ENCODE data around the gene SNX32.

SNX32 gene

GRCh38 chr11:65816696-65817095 lies 17.1 kb upstream of the SNX32 start:
- 0 out of 2 replicates have a peak, but pooled peaks cover 8% of the 10 kb centered on the region for H3K4me1 ChIP-seq (ENCODE audit: low read length)
- H3K4me2 ChIP-seq (ENCODE audit: low read depth, low read length): no peak overlapping the region
- H3K9ac ChIP-seq (ENCODE audit: low read length): no peak overlapping the region
- no peaks in the 10 kb centered on the region for H3K27me3 ChIP-seq (replicated peaks; ENCODE audit: insufficient read depth, low read length)
- no peaks in the 10 kb centered on the region for H3K9me3 ChIP-seq (replicated peaks; ENCODE audit: insufficient read depth, low read length)
- H2AFZ ChIP-seq (ENCODE audit: low read length): no peak overlapping the region
- no peak overlapping the region for H3K27ac ChIP-seq (ENCODE audit: low read length)
- no peak for TF ChIP-seq CTCF (IDR thresholded peaks at IDR 0.05; ENCODE audit: low read length)
- TF ChIP-seq EZH2phosphoT487 (IDR thresholded peaks at IDR 0.05; ENCODE audit: low read length): no peak
- TF ChIP-seq EZH2 (optimal IDR thresholded peaks at IDR 0.05; ENCODE audit: low read depth, low read length): no peak
- H3K4me3 ChIP-seq (ENCODE audit: low read length): no peak overlapping the region
- DNase-seq: no peak
- peaks cover 4% of the 10 kb centered on the region for H3F3A ChIP-seq (ENCODE audit: insufficient read depth, low read length)
- no peaks in the 10 kb centered on the region for H3K9me2 ChIP-seq (replicated peaks; ENCODE audit: insufficient read depth, low read length)
- no peaks in the 10 kb centered on the region for H4K20me1 ChIP-seq (ENCODE audit: insufficient read depth, low read length)
- no peaks in the 10 kb centered on the region for H3K36me3 ChIP-seq (replicated peaks; ENCODE audit: insufficient read depth, low read length)
- no peaks in the 10 kb centered on the region for H3K79me2 ChIP-seq (ENCODE audit: low read length)

GRCh38 chr11:65817312-65817834 lies 16.4 kb upstream of the SNX32 start:
- H4K20me1 ChIP-seq (ENCODE audit: insufficient read depth, low read length): no peaks in the 10 kb centered on the region

GRCh38 chr11:65817835-65818680 lies 15.7 kb upstream of the SNX32 start:
- H3K27me3 ChIP-seq (replicated peaks; ENCODE audit: insufficient read depth, low read length): no peaks in the 10 kb centered on the region
- TF ChIP-seq CTCF (IDR thresholded peaks at IDR 0.05; ENCODE audit: low read length): peak; percentile 94
- TF ChIP-seq EZH2phosphoT487 (IDR thresholded peaks at IDR 0.05; ENCODE audit: low read length): no peak
- TF ChIP-seq EZH2 (optimal IDR thresholded peaks at IDR 0.05; ENCODE audit: low read depth, low read length): no peak
- no peaks in the 10 kb centered on the region for H3K9me2 ChIP-seq (replicated peaks; ENCODE audit: insufficient read depth, low read length)
- H3K4me1 ChIP-seq (ENCODE audit: low read length): 0 out of 2 replicates have a peak, but pooled peaks cover 8% of the 10 kb centered on the region
- peak overlapping the region; percentile 46 for H2AFZ ChIP-seq (ENCODE audit: low read length)
- H3K36me3 ChIP-seq (replicated peaks; ENCODE audit: insufficient read depth, low read length): no peaks in the 10 kb centered on the region
- peaks cover 4% of the 10 kb centered on the region for H3F3A ChIP-seq (ENCODE audit: insufficient read depth, low read length)
- peak overlapping the region; percentile 45; the same call in 1 of the 2 replicates for H3K27ac ChIP-seq (ENCODE audit: low read length)
- peak overlapping the region; percentile 34; the same call in 1 of the 2 replicates for H3K9ac ChIP-seq (ENCODE audit: low read length)
- peak overlapping the region; percentile 69 for H3K4me2 ChIP-seq (ENCODE audit: low read depth, low read length)
- peak; percentile 88 for DNase-seq
- H3K9me3 ChIP-seq (replicated peaks; ENCODE audit: insufficient read depth, low read length): no peaks in the 10 kb centered on the region
- H3K4me3 ChIP-seq (ENCODE audit: low read length): peak overlapping the region; percentile 51
- H3K79me2 ChIP-seq (ENCODE audit: low read length): no peaks in the 10 kb centered on the region
- H4K20me1 ChIP-seq (ENCODE audit: insufficient read depth, low read length): no peaks in the 10 kb centered on the region

More at GRCh38 chr11:65817312-65817834, 16.4 kb upstream of the SNX32 start:
- no peak for DNase-seq
- no peaks in the 10 kb centered on the region for H3K9me3 ChIP-seq (replicated peaks; ENCODE audit: insufficient read depth, low read length)
- H3F3A ChIP-seq (ENCODE audit: insufficient read depth, low read length): peaks cover 4% of the 10 kb centered on the region
- no peak for TF ChIP-seq EZH2phosphoT487 (IDR thresholded peaks at IDR 0.05; ENCODE audit: low read length)
- TF ChIP-seq CTCF (IDR thresholded peaks at IDR 0.05; ENCODE audit: low read length): no peak
- no peak for TF ChIP-seq EZH2 (optimal IDR thresholded peaks at IDR 0.05; ENCODE audit: low read depth, low read length)
- H3K36me3 ChIP-seq (replicated peaks; ENCODE audit: insufficient read depth, low read length): no peaks in the 10 kb centered on the region
- H3K4me1 ChIP-seq (ENCODE audit: low read length): 0 out of 2 replicates have a peak, but pooled peaks cover 8% of the 10 kb centered on the region
- H3K4me2 ChIP-seq (ENCODE audit: low read depth, low read length): peak overlapping the region; percentile 69
- H3K79me2 ChIP-seq (ENCODE audit: low read length): no peaks in the 10 kb centered on the region
- H3K27ac ChIP-seq (ENCODE audit: low read length): peak overlapping the region; percentile 45; the same call in 1 of the 2 replicates
- no peaks in the 10 kb centered on the region for H3K27me3 ChIP-seq (replicated peaks; ENCODE audit: insufficient read depth, low read length)
- H3K9me2 ChIP-seq (replicated peaks; ENCODE audit: insufficient read depth, low read length): no peaks in the 10 kb centered on the region
- H3K9ac ChIP-seq (ENCODE audit: low read length): peak overlapping the region; percentile 34; the same call in 1 of the 2 replicates
- H2AFZ ChIP-seq (ENCODE audit: low read length): peak overlapping the region; percentile 46; the same call in 1 of the 2 replicates
- peak overlapping the region; percentile 51 for H3K4me3 ChIP-seq (ENCODE audit: low read length)
